Chondrocyte (in vitro differentiated cells): ENCODE results near the gene EIF3K. TPM values are rescaled to one million over a fixed set of nuclear protein-coding genes. Genes with fewer than 3 reads are reported as not detected.

Experiments used
- DNase-seq: peaks from one replicate; pipeline ENCODE4 v3.0.0; 2021; ENCODE audit warnings: mixed read lengths, low spot score
- H3K27ac Mint-ChIP-seq: one replicate; pipeline ENCODE4 v1.8.0; 2021; ENCODE audit warnings: mild to moderate bottlenecking, moderate library complexity, mixed read lengths; ENCODE audit not compliant: unreplicated experiment
- H3K27me3 Mint-ChIP-seq: 2 replicates; pipeline ENCODE4 v1.8.0; 2021; ENCODE audit warnings: low read depth, mixed read lengths
- H3K36me3 Mint-ChIP-seq: 2 replicates; pipeline ENCODE4 v1.8.0; 2021; ENCODE audit warnings: low read depth, mixed read lengths
- H3K4me1 Mint-ChIP-seq: 2 replicates; pipeline ENCODE4 v1.8.0; 2021; ENCODE audit warnings: low read depth, mild to moderate bottlenecking, mixed read lengths
- H3K4me3 Mint-ChIP-seq: one replicate; pipeline ENCODE4 v1.8.0; 2021; ENCODE audit warnings: mild to moderate bottlenecking, moderate library complexity, mixed read lengths; ENCODE audit not compliant: unreplicated experiment
- H3K9me3 Mint-ChIP-seq: 2 replicates; pipeline ENCODE4 v1.8.0; 2021; ENCODE audit warnings: low read depth, mixed read lengths
- total RNA-seq: library from RNA; stranded (reverse); gene quantifications from 3 replicates; pipeline ENCODE4 v1.2.1, GENCODE V29; 2021
- TF ChIP-seq, protein P1 (sequence below): fragments of 200-600 bp; sonication (generic); IDR thresholded peaks from 2 replicates; pipeline ENCODE4 v1.5.0; 2021; ENCODE audit warnings: antibody characterized with exemption, mild to moderate bottlenecking, moderate library complexity

The EIF3K gene
- total RNA-seq, 1 donor from 2014 or later, result 185 TPM

DNA sequence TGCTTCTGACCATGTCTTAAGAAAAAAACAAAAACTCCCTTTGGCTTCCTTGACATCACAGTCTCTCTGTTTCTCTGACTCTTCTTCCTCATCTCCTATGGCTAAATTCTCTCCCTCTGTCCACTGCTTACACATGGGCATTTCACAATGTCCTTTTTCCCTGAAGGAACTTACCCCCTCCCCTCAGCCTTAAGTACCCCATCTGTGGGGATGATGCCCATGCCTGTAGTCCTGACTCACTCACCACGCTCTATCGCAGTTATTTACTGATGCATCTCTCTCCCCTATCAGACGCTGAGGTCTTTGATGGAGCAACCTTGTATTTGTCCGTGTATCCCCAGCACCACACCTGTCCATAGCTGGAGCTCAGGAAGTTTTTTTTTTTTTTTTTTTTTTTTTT lies 60.9 kb downstream of the EIF3K start:
- H3K4me3 Mint-ChIP-seq, result no peak overlapping the region
- H3K4me1 Mint-ChIP-seq, result peaks cover 94% of the 10 kb centered on the region
- no peak for DNase-seq
- H3K27me3 Mint-ChIP-seq, result no peaks in the 10 kb centered on the region
- peaks cover 22% of the 10 kb centered on the region for H3K36me3 Mint-ChIP-seq
- no peaks in the 10 kb centered on the region for H3K9me3 Mint-ChIP-seq
- H3K27ac Mint-ChIP-seq, result peak overlapping the region; percentile 77
- TF ChIP-seq, protein P1, sequence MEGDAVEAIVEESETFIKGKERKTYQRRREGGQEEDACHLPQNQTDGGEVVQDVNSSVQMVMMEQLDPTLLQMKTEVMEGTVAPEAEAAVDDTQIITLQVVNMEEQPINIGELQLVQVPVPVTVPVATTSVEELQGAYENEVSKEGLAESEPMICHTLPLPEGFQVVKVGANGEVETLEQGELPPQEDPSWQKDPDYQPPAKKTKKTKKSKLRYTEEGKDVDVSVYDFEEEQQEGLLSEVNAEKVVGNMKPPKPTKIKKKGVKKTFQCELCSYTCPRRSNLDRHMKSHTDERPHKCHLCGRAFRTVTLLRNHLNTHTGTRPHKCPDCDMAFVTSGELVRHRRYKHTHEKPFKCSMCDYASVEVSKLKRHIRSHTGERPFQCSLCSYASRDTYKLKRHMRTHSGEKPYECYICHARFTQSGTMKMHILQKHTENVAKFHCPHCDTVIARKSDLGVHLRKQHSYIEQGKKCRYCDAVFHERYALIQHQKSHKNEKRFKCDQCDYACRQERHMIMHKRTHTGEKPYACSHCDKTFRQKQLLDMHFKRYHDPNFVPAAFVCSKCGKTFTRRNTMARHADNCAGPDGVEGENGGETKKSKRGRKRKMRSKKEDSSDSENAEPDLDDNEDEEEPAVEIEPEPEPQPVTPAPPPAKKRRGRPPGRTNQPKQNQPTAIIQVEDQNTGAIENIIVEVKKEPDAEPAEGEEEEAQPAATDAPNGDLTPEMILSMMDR, result no peak

DNA sequence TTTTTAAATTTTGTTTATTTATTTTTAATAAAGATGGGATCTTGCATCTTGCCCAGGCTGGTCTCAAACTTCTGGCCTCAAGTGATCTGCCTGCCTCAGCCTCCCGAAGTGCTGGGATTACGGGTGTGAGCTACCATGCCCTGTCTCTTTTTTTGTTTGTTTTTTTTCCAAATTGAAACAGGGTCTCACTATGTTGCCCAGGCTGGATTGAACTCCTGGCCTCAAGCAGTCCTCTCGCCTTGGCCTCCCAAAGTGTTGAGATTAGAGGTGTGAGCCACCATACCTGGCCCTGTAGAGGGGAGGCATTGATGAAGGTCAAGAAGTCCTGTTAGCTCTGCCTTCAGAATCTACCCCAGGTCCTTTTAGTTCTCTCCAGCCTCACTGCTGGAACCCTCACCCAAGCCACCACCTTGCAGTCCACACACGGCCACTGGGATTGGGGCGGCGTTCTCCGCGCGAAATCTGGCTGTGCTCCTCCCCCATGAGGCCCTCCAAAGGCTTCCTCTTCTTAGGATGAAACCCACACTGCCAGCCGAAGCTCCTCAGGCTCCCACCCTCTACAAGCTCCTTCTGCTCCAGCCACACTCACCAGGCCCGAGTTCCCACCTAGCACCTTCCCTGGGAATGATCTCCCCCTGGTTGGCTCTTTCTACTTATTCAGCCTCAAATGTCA lies 63.3 kb downstream of the EIF3K start:
- H3K27ac Mint-ChIP-seq, result peak overlapping the region; percentile 99
- TF ChIP-seq, protein P1, result no peak
- no peak for DNase-seq
- peaks cover under 1% of the 10 kb centered on the region for H3K9me3 Mint-ChIP-seq
- peaks cover 24% of the 10 kb centered on the region for H3K36me3 Mint-ChIP-seq
- no peak overlapping the region for H3K4me3 Mint-ChIP-seq
- no peaks in the 10 kb centered on the region for H3K27me3 Mint-ChIP-seq
- peaks cover 92% of the 10 kb centered on the region for H3K4me1 Mint-ChIP-seq

DNA sequence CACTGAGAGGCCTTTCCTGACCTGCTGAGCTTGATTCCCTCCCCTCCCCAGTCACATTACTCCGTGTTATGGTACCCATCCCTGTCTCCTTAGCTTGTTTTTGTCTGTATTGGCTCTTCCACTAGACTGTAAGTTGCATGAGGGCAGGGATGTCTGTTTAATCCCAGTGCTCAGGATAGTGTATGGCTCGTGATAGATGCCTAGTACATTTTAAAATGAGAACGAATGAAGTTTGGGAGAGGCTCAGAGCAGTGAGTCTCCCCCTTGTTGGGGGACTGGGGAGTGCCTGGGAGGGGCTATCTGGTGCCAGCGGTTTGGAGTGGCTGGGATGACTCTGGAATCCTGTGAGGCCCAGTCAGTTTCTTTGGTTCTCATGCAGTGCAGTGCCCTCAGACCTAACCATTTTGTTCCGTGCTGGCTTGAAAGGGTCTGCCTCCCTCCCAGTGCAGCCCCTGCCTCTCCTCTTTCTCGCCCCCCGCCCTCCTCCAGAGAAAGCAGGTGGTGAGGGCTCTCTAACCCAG lies 63.9 kb downstream of the EIF3K start:
- Mint-ChIP-seq H3K27ac (peak overlapping the region; percentile 99), H3K36me3 (peaks cover 29% of the 10 kb centered on the region), H3K27me3 (no peaks in the 10 kb centered on the region), H3K4me3 (no peak overlapping the region), H3K9me3 (peaks cover 2% of the 10 kb centered on the region), H3K4me1 (peaks cover 92% of the 10 kb centered on the region)
- no peak for DNase-seq
- TF ChIP-seq, protein P1, result no peak

DNA sequence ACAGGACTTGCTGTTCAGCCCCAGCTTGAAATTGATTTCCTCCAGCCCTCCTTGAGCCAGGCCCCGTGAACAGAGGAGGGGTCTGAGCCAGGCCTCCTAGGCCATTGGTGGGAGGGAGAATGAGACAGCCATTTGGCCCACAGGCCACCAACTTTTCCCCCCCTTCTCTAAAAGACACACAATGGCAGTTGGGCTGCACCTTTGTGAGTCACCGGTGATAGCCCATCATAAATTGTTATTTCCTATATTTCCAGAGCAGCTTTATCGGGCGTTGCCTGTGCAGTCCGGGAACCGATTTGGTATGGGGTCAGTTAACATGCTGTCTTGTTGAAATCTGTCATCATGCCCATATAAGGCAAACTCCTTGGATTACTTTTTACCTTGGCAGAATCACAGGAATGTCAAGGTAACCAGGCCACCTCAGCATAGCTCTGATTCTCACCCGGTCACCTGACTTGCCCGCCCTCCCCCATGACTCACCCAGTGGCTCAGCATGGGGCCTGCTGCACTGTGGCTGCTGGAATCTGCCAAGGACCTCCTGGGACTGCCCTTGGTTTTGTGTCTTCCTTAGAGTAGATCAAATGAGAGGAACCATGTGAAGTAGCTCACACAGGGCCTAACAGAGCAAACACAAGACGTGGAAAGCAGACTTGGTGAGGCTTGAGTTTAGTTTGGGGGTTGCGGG lies 64.5 kb downstream of the EIF3K start:
- no peak overlapping the region for H3K4me3 Mint-ChIP-seq
- H3K27me3 Mint-ChIP-seq, result no peaks in the 10 kb centered on the region
- peaks cover 91% of the 10 kb centered on the region for H3K4me1 Mint-ChIP-seq
- H3K27ac Mint-ChIP-seq, result peak overlapping the region; percentile 99
- peaks cover 2% of the 10 kb centered on the region for H3K9me3 Mint-ChIP-seq
- H3K36me3 Mint-ChIP-seq, result peaks cover 26% of the 10 kb centered on the region
- TF ChIP-seq, protein P1, result no peak
- no peak for DNase-seq

DNA sequence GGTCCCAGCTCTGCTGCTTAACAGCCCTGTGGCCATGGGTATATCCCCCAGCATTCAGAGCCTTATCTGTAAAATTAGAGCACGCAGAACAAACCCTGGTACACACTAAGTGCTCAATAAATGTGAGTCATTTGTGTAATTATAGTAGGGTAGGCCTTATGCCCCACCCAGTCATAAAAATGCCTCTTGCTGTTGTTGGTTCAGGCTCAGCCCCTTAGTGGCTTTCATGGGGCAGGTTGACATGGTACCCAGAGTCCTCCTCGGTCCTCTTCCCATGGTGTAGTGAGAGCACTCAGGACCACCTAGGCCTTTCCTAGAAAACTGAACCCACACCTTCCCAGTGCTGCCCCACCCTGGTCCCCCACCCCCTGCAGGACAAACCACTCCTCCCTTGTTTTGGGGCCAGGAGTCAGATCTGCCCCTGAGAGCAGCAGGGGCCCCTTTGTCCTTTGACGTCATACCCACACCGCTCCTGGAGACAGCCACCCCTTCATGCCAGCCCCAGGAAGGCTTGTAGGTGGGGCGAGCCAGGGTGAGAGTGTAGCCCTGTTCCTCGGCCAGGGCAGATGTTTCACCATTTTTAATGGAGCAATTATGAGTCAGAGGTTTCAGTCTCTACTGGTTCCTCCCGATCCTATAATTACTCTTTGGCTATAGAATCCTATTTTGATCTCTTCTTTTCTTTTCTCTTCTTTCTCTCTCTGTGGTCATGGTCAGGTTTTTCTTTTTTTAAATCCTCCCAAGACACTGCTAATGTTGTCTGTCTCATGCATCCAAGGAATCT lies 65.3 kb downstream of the EIF3K start:
- Mint-ChIP-seq H3K4me3 (peak overlapping the region; percentile 31), H3K27me3 (no peaks in the 10 kb centered on the region), H3K9me3 (peaks cover 2% of the 10 kb centered on the region), H3K27ac (peak overlapping the region; percentile 99), H3K4me1 (peaks cover 91% of the 10 kb centered on the region), H3K36me3 (peaks cover 23% of the 10 kb centered on the region)
- TF ChIP-seq, protein P1, result peak; percentile 18
- DNase-seq, result no peak
